SKM-1 treated with dmso at 0.1 percent for 144 hours (cell line): ENCODE data around the gene RAB35.
"Not testable (repeated sequence)": the region's sequence is repeated elsewhere in the genome, so short reads cannot be mapped to it uniquely, and the experiment has no call there.

Experiments
- DNase-seq: peaks from one replicate; lab custom pipeline; 2025; ENCODE audit not compliant: unreplicated experiment; lab: John Stamatoyannopoulos, UW

RAB35 gene

DNA sequence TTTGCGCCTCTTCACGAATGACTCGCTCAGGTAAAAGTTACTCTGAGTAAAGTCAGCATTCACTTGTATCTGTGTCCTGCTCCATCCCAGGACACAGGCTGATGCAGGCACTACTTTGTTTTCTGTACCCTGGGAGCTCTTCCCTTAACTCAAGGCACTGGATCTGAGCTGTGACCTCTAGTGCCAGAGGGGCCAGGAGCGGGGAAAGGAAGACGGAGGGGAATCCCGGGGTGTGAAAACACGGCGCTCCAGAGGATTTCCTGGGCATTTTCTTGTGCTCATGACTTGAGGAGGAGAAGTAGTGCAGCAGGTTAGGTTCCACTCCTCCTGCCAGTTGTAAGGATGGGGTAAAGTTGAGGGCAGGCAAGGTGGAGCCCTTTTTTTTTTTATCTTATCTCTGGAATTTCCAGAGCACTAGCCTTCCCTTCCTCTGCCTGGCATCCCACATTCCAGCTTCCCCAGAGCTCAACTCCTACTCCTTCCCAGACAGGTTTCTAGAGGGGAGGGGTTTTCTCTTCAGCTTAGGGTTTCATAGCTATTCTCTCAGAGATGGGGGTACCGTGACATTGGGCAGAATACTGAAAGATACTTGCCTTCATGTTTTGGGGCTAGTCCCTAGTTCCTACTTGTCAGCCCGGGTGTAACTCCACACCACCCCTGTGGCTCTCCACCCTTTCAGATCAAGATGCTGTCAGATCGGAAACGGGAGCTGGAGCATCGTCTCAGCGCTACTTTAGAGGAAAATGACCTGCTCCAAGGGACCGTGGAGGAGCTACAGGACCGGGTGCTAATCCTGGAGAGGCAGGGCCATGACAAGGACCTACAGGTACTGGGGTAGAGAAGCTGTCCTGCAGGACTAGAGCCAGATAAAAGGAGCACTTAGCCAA is 52.3 kb downstream of the RAB35 start:
- no peak for DNase-seq

DNA sequence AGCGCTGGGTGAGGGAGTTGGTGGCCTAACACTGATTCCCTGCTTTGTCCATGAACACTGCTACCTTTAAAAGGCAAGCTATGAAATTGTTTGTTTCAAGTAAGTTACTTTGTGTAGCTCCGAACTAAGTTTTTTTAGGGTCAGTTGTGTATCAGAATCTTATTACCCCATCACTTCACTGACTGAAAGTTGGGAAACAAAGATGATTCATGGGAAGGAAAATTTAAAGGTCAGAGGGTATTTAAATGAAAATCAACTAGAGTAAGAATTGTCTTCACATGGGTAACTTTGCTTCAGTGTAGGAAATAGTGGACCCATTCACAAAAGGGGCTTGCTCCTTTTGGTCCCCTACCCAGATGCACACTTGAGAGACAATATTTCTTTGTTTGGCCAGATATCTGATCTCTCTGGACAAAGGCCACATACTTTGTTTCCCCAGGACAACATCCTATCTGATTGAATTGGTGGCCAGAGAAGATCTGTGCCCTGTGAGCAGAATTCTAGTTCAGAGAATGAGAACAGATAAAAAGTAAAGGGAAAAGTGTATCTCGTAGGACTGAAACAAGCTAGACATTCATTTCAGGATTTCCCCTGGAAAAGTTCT is 53.5 kb downstream of the RAB35 start:
- DNase-seq = no peak

DNA sequence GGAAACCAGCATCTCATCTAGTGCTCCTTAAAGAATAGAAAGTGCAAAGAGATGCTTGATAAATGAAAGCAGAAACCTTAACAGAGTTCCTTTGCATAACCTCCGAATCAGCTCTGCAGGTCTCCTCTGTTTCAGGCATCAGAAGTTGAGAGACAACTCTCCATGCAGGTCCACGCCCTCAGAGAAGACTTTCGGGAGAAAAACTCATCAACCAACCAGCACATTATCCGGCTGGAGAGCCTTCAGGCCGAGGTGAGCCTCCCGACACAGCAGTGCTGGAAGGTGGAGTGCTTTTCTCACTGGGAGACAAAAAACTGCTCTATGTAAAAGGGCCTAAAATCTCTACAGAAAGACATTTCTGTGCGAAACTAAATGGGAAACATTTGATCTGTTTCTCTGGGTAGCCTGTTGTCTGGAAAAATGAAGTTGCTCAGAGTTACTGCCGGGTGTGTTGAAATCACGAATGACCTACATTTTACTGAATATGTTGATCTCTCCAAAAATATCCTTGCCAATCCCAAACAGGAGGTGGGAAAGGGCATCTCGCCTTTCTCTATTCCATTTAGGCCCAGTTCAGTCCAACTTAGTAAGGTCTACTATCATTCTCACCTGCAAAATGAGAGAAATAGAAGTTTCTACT is 54.9 kb downstream of the RAB35 start:
- no peak for DNase-seq

DNA sequence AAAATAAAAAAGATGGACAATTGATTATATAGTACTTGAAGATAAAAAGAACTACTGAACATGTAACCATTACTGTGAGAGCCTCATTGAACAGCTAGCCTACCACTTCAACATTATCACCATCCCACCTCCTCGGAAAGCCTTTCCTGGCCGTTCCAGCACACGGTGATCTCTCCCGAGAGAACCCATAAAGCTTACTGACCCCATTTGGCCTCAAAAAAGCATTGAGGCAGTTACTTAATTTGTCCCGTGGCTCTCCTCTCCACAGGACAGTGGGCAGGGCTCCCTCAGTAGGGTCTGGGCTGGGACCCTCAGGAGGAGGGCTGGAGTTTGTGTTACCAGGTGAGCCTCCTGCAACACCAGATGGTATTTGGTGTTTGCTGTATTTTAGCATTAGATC is 55.8 kb downstream of the RAB35 start:
- no peak for DNase-seq

DNA sequence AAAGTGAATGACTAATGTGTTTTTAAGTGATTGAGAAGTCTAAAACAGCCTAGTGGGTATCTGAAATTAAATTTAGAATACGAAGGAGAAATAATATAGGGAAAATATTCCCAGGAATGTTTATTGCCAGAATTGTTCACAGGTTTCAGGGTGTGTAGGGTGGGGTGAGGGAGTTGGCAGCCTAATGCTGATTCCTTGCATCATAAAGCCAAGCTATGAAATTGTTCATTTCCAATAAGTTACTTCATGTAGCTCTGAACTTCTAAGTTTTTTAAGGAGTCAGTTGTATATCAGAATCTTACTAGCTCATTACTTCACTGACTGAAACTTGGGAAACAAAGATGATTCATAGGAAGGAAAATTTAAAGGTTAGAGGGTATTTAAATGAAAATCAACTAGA is 56.4 kb downstream of the RAB35 start:
- no peak for DNase-seq

DNA sequence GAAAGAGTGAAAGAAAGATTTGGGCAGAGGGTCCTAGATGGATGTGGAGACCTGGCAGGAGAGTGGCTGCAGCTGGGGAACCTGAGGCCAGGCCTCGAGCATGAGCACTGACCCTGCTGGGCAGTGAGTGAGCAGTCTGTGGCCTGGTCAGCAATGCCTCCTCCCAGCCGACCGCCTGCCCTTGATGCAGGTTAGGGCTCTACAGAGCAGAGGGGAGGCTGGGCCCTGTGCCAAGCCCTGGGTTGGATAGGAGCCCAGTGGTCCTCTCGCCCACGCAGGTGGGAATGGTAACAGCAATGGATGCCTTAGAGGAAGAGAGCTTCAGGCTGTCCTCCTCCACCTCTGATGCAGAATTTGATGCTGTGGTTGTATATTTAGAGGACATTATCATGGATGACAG is 59.8 kb downstream of the RAB35 start:
- DNase-seq = no peak

DNA sequence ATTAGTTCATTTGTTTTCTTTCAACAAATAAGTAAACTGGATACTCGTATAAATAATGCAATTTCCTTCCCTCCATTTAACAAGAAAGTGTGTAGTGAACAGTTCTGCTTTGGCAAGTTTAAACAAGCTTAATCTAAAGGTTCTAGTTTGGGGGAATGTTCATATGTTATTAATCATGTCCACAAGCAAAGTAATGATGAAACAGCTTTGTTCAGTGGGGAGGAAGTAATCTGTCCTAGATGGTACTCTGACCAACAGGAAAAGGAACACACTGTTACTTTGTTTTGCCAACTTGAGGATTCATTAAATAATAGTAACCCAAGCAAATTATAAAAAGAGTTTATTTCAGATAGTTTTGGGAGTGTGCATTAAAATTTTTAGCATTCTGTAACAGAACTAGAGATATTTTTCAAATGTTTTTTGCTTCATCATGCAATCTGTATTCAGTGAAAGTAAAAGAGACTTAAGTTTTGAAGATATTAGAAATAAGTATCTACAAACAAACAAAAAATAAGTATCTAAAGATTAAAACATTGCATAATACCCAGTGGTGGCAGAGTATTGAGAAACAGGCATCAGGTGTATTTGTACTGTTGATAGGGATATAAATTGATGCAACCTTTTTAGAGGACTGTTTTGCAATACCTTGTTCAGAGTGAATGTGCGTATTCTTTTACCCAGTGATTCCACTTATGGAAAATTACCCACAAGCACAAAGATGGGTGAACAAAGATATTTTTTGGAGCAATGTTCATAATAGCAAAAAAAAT is 61.1 kb downstream of the RAB35 start:
- no peak for DNase-seq

DNA sequence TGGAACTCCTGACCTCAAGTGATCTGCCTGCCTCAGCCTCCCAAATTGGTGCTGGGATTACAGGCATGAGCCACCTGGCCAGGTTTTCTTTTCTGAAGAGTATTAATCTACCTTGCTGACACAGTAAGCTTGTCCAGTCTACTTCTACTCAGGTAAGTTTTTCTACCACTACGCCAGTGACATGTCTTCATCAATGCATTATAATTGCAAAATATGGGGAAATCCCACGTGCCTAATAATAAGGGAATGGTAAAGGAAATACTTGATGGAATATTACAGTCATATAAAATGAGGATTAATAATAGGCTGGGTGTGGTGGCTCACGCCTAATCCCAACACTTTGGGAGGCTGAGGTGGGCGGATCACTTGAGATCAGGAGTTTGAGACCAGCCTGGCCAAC is 62.3 kb downstream of the RAB35 start:
- no peak for DNase-seq

DNA sequence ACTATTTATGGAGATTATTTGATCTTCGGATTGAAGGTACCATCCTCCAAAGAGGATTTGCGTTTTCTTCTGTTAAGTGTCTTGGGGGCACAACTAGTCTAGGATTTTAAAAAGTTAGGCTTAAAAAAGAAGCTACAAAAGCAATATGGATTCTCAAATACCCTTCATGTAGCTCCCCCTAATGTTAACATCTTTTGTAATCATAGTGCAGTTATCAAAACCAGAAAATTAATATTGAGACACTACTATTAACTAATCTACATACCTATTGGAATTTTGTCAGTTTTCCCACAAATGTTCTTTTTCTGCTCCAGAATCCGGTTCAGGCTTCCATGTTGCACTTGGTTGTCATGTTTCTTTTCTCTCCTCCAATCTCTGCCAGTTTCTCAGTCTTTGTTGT is 65.0 kb downstream of the RAB35 start:
- no peak for DNase-seq

DNA sequence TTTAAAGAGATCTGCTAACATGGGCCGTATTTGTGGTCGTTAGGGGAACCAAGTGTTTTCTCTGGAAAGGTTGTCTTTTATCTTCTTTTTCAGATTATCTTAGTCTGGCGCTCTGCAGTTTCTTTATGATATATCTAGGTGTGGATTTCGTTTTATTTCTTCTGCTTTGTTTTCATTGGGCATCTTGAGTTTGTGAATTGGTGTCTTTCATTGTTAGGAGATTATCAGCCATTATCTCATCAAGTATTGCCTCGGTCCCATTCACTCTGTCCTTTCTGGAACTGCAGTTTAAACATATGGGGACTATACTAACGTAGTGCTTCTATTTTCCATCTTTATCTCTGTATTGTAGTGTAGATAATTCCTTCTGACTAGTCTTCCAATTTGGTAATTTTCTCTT is 67.1 kb downstream of the RAB35 start:
- DNase-seq = no peak

DNA sequence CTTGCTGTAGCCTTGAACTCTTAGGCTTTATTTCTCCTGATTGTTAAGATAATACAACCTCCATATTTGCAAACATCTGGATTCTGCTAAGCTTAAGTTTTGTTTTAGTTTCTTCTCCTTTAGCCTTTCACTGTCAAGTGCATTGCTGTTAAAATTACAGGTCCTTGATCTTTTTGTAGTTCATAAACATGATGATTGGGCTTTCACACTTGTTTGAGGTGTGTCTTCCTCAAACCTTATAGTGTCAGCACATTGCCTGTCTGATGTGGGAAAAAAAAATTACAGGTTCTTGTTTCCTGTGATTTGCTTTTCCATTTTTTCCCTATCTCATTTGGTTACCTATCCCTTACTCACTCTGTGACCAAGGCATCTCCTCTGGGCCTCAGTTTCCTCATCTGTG is 68.3 kb downstream of the RAB35 start:
- no peak for DNase-seq

DNA sequence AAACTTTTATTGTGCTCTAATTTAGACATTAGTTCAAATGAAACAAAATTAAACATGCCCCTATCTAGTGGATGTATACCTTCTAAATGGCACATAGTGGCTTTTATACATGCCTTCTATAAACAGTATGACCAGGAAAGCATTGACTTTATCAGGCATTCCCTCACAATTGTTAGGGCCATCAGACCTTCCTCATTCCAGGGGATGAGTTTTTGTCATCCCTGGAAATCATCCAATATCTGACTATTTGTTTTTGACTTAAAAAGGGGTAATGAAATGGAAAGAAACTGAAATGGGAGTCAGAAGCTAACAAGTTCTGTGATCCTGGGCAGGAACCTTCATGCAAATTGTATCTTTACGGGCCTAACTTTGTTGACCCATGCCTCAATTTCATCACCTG is 69.5 kb downstream of the RAB35 start:
- no peak for DNase-seq

DNA sequence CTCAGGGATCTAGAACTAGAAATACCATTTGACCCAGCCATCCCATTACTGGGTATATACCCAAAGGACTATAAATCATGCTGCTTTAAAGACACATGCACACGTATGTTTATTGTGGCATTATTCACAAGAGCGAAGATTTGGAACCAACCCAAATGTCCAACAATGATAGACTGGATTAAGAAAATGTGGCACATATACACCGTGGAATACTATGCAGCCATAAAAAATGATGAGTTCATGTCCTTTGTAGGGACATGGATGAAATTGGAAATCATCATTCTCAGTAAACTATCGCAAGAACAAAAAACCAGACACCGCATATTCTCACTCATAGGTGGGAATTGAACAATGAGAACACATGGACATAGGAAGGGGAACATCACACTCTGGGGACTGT is 71.2 kb downstream of the RAB35 start:
- DNase-seq = not testable (repeated sequence)
